Measurements from ENCODE around the gene SPOCK3. TPM values are rescaled to one million over a fixed set of nuclear protein-coding genes. Genes with fewer than 3 reads are reported as not detected.
A peak's percentile ranks its signal among the peaks of the same experiment; 100 is the strongest.

Gene SPOCK3
- total RNA-seq, 1 experiment from 2014 or later = 0.24 TPM

DNA sequence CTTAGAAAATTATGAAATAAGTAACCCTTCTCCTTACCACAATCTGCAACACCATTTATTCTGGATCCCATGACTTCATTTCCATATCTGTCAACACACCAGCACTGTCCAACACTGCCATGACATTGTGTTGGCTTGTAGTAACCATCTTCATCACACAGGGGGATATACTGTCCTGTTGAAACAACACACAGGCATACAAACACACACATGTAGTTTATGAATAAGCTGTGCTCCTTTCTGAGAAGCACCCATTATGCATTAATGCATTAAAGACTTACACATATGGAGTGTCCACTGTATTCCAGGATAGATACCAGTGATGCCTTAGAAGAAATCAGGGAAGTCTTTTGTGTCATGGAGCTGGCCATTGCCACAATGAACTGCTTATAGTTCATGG, 496.9 kb downstream of the SPOCK3 start (continued):
- TF ChIP-seq CREB1 (CRISPR knock-in tag; IDR thresholded peaks at IDR 0.05) (no peak), TEAD4 (CRISPR knock-in tag; IDR thresholded peaks at IDR 0.05) (no peak), KAT7 (CRISPR knock-in tag; IDR thresholded peaks at IDR 0.05; ENCODE audit: borderline replicate concordance) (no peak), MAX (CRISPR knock-in tag; IDR thresholded peaks at IDR 0.05) (no peak), FOXP1 (CRISPR knock-in tag; IDR thresholded peaks at IDR 0.05; ENCODE audit: borderline replicate concordance) (no peak), GRHL2 (CRISPR knock-in tag; IDR thresholded peaks at IDR 0.05; ENCODE audit: insufficient replicate concordance, severe bottlenecking) (no peak), EMX1 (CRISPR knock-in tag; IDR thresholded peaks at IDR 0.05) (peak; percentile 86), ATF1 (CRISPR knock-in tag; IDR thresholded peaks at IDR 0.05) (no peak), SP1 (CRISPR knock-in tag; conservative IDR thresholded peaks at IDR 0.05) (no peak), HMGA2 (CRISPR knock-in tag; IDR thresholded peaks at IDR 0.05) (no peak), ZNF121 (CRISPR knock-in tag; IDR thresholded peaks at IDR 0.05) (no peak), ZNF219 (CRISPR knock-in tag; IDR thresholded peaks at IDR 0.05; ENCODE audit: borderline replicate concordance) (no peak), USF2 (CRISPR knock-in tag; IDR thresholded peaks at IDR 0.05) (no peak), SMAD3 (CRISPR knock-in tag; IDR thresholded peaks at IDR 0.05; ENCODE audit: borderline replicate concordance) (no peak), RELA (CRISPR knock-in tag; IDR thresholded peaks at IDR 0.05; ENCODE audit: borderline replicate concordance) (no peak), NFE2L1 (CRISPR knock-in tag; IDR thresholded peaks at IDR 0.05) (no peak), ATF2 (CRISPR knock-in tag; IDR thresholded peaks at IDR 0.05; ENCODE audit: borderline replicate concordance, low read depth) (no peak), FOXK1 (CRISPR knock-in tag; IDR thresholded peaks at IDR 0.05) (no peak), ZNF263 (CRISPR knock-in tag; IDR thresholded peaks at IDR 0.05; ENCODE audit: low read depth) (no peak), NR2C2 (CRISPR knock-in tag; IDR thresholded peaks at IDR 0.05) (no peak), ETV6 (CRISPR knock-in tag; IDR thresholded peaks at IDR 0.05) (no peak), CDX4 (CRISPR knock-in tag; IDR thresholded peaks at IDR 0.05; ENCODE audit: borderline replicate concordance) (no peak), ZNF423 (CRISPR knock-in tag; IDR thresholded peaks at IDR 0.05) (no peak), MLX (CRISPR knock-in tag; IDR thresholded peaks at IDR 0.05) (no peak), PRRX2 (CRISPR knock-in tag; IDR thresholded peaks at IDR 0.05) (peak; percentile 85), USF1 (CRISPR knock-in tag; IDR thresholded peaks at IDR 0.05) (no peak), ZBTB21 (CRISPR knock-in tag; IDR thresholded peaks at IDR 0.05; ENCODE audit: borderline replicate concordance) (0 out of 2 replicates have a peak, but pooled peaks have one; percentile 19)
- TF ChIP-seq, protein P1, sequence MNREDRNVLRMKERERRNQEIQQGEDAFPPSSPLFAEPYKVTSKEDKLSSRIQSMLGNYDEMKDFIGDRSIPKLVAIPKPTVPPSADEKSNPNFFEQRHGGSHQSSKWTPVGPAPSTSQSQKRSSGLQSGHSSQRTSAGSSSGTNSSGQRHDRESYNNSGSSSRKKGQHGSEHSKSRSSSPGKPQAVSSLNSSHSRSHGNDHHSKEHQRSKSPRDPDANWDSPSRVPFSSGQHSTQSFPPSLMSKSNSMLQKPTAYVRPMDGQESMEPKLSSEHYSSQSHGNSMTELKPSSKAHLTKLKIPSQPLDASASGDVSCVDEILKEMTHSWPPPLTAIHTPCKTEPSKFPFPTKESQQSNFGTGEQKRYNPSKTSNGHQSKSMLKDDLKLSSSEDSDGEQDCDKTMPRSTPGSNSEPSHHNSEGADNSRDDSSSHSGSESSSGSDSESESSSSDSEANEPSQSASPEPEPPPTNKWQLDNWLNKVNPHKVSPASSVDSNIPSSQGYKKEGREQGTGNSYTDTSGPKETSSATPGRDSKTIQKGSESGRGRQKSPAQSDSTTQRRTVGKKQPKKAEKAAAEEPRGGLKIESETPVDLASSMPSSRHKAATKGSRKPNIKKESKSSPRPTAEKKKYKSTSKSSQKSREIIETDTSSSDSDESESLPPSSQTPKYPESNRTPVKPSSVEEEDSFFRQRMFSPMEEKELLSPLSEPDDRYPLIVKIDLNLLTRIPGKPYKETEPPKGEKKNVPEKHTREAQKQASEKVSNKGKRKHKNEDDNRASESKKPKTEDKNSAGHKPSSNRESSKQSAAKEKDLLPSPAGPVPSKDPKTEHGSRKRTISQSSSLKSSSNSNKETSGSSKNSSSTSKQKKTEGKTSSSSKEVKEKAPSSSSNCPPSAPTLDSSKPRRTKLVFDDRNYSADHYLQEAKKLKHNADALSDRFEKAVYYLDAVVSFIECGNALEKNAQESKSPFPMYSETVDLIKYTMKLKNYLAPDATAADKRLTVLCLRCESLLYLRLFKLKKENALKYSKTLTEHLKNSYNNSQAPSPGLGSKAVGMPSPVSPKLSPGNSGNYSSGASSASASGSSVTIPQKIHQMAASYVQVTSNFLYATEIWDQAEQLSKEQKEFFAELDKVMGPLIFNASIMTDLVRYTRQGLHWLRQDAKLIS (CRISPR knock-in tag; IDR thresholded peaks at IDR 0.05; ENCODE audit: borderline replicate concordance) = no peak
- TF ChIP-seq, protein P2, sequence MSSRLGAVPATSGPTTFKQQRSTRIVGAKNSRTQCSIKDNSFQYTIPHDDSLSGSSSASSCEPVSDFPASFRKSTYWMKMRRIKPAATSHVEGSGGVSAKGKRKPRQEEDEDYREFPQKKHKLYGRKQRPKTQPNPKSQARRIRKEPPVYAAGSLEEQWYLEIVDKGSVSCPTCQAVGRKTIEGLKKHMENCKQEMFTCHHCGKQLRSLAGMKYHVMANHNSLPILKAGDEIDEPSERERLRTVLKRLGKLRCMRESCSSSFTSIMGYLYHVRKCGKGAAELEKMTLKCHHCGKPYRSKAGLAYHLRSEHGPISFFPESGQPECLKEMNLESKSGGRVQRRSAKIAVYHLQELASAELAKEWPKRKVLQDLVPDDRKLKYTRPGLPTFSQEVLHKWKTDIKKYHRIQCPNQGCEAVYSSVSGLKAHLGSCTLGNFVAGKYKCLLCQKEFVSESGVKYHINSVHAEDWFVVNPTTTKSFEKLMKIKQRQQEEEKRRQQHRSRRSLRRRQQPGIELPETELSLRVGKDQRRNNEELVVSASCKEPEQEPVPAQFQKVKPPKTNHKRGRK (CRISPR knock-in tag; IDR thresholded peaks at IDR 0.05; ENCODE audit: borderline replicate concordance) = no peak
- TF ChIP-seq, protein P3, sequence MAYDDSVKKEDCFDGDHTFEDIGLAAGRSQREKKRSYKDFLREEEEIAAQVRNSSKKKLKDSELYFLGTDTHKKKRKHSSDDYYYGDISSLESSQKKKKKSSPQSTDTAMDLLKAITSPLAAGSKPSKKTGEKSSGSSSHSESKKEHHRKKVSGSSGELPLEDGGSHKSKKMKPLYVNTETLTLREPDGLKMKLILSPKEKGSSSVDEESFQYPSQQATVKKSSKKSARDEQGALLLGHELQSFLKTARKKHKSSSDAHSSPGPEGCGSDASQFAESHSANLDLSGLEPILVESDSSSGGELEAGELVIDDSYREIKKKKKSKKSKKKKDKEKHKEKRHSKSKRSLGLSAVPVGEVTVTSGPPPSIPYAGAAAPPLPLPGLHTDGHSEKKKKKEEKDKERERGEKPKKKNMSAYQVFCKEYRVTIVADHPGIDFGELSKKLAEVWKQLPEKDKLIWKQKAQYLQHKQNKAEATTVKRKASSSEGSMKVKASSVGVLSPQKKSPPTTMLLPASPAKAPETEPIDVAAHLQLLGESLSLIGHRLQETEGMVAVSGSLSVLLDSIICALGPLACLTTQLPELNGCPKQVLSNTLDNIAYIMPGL (CRISPR knock-in tag; IDR thresholded peaks at IDR 0.05) = no peak

Data from WTC11 (cell line).